Lower leg skin (tissue), 3 donors: ENCODE results near the gene PLEKHJ1.

ENCODE experiments used
- CTCF ChIP-seq, 3 donors: fragments of 450-650 bp; IDR thresholded peaks; one replicate each; pipeline ENCODE4 v1.5.1; 2016; ENCODE audit warnings: antibody characterized with exemption in 3 of 3, mild to moderate bottlenecking in 3 of 3, moderate library complexity in 2 of 3
- POLR2A ChIP-seq, 2 donors: fragments of 450-650 bp; IDR thresholded peaks; one replicate each; pipeline ENCODE4 v1.6.1; 2016 to 2017; ENCODE audit warnings: antibody characterized with exemption in 2 of 2, mild to moderate bottlenecking in 1 of 2, moderate library complexity in 1 of 2

GRCh38 chr19:2234996-2235380 lies 1.1 kb downstream of the PLEKHJ1 start:
- TF ChIP-seq CTCF (IDR thresholded peaks at IDR 0.05) (no peak), POLR2A (IDR thresholded peaks at IDR 0.05) (no peak)
